GM12878 (cell line): Measurements from ENCODE around the gene TYR.

Experiments used
- DPF2 ChIP-seq: fragments of 450-650 bp; IDR thresholded peaks from 2 replicates; pipeline ENCODE4 v1.6.1; 2017; ENCODE audit warnings: mild to moderate bottlenecking
- EP300 ChIP-seq, 2 experiments: fragments of 150-350 bp in 1 of 2; IDR thresholded peaks; 2 replicates each; pipeline ENCODE4 v1.6.1; 2011 to 2012; ENCODE audit warnings: low read depth in 2 of 2, low read length in 2 of 2, borderline replicate concordance in 1 of 2, improper control_type of control experiment in 1 of 2, inconsistent platforms in 1 of 2; ENCODE audit not compliant: control insufficient read depth in 1 of 2
- EZH2 ChIP-seq: IDR thresholded peaks from 2 replicates; pipeline ENCODE4 v1.6.1; 2012; ENCODE audit warnings: low read depth, mild to moderate bottlenecking, control low read depth, inconsistent platforms, low read length, borderline replicate concordance; ENCODE audit not compliant: control insufficient read depth
- GABPA ChIP-seq: IDR thresholded peaks from 2 replicates; pipeline ENCODE4 v1.6.1; 2014; ENCODE audit warnings: antibody characterized with exemption, low read depth, mild to moderate bottlenecking, inconsistent platforms
- POLR2AphosphoS5 ChIP-seq: IDR thresholded peaks from 2 replicates; pipeline ENCODE4 v1.6.1; 2011; ENCODE audit warnings: mild to moderate bottlenecking, low read length, inconsistent platforms
- RAD21 ChIP-seq: IDR thresholded peaks from 2 replicates; pipeline ENCODE4 v1.6.1; 2011; ENCODE audit warnings: mild to moderate bottlenecking, low read depth, low read length, moderate library complexity; ENCODE audit not compliant: insufficient read depth
- TAF1 ChIP-seq: IDR thresholded peaks from 2 replicates; pipeline ENCODE4 v1.6.1; 2011; ENCODE audit warnings: mild to moderate bottlenecking, low read depth, low read length, borderline replicate concordance
- ZSCAN29 ChIP-seq: fragments of 450-650 bp; IDR thresholded peaks from 2 replicates; pipeline ENCODE4 v1.6.1; 2017; ENCODE audit warnings: mild to moderate bottlenecking, moderate library complexity
- TF ChIP-seq, protein P1 (sequence below), 3 experiments: IDR thresholded peaks in 2 of 3; conservative IDR thresholded peaks in 1 of 3; 2 replicates each; pipeline ENCODE4 v1.5.1; 2011; ENCODE audit warnings: low read depth in 3 of 3, low read length in 3 of 3, mild to moderate bottlenecking in 3 of 3, control low read depth in 2 of 3, moderate library complexity in 2 of 3, inconsistent platforms in 1 of 3, mixed read lengths in 1 of 3; ENCODE audit not compliant: control insufficient read depth in 2 of 3, insufficient read depth in 1 of 3; ENCODE audit errors: extremely low read depth in 1 of 3

DNA sequence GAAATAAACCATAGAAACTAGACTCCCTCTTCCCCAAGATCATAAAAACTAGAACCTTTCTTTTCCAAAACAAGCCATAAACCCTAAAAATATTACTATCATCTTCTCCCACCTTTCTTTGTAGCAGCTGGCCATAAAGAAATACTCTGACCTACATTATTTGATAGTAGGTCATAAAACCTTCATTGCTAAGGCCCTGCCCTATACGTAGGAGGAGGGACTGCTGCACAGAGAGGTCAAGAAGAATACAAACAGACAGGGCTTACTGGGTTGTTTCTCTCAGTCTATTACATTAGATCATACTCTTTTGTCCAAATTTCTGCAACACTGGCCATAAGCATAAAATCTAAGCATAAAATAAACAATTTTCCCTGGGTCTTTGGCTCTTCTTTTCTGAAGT, 101.5 kb downstream of the TYR start:
- TF ChIP-seq DPF2, result no peak
- TF ChIP-seq EP300 (IDR thresholded peaks at IDR 0.05; ENCODE audit: borderline replicate concordance in 1 of 2, control insufficient read depth in 1 of 2, low read depth in 2 of 2, low read length in 2 of 2), result no peak
- no peak for TF ChIP-seq ZSCAN29
- no peak for TF ChIP-seq RAD21
- TF ChIP-seq TAF1, result no peak
- TF ChIP-seq, protein P1, sequence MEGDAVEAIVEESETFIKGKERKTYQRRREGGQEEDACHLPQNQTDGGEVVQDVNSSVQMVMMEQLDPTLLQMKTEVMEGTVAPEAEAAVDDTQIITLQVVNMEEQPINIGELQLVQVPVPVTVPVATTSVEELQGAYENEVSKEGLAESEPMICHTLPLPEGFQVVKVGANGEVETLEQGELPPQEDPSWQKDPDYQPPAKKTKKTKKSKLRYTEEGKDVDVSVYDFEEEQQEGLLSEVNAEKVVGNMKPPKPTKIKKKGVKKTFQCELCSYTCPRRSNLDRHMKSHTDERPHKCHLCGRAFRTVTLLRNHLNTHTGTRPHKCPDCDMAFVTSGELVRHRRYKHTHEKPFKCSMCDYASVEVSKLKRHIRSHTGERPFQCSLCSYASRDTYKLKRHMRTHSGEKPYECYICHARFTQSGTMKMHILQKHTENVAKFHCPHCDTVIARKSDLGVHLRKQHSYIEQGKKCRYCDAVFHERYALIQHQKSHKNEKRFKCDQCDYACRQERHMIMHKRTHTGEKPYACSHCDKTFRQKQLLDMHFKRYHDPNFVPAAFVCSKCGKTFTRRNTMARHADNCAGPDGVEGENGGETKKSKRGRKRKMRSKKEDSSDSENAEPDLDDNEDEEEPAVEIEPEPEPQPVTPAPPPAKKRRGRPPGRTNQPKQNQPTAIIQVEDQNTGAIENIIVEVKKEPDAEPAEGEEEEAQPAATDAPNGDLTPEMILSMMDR (IDR thresholded peaks at IDR 0.05 in 2 of 3, conservative IDR thresholded peaks at IDR 0.05 in 1 of 3; ENCODE audit: control insufficient read depth in 2 of 3, extremely low read depth in 1 of 3, insufficient read depth in 1 of 3, low read depth in 3 of 3, low read length in 3 of 3), result no peak
- no peak for TF ChIP-seq POLR2AphosphoS5
- TF ChIP-seq GABPA, result no peak
- TF ChIP-seq EZH2, result no peak
